OCI-LY3 (cell line): ENCODE results near the gene CERS6.

ENCODE experiments used
- H2AFZ ChIP-seq: fragments of 200-600, 300-600 bp; shearing (Covaris generic); 2 replicates; pipeline ENCODE4 v1.6.0; 2014; ENCODE audit warnings: antibody characterized with exemption, low read depth, low read length
- H3K27ac ChIP-seq: fragments of 200-600, 300-600 bp; sonication (generic); 2 replicates; pipeline ENCODE4 v1.5.1; 2014; ENCODE audit warnings: mild to moderate bottlenecking, low read length, moderate library complexity, mixed read lengths
- H3K27me3 ChIP-seq: fragments of 200-600, 300-600 bp; sonication (generic); 2 replicates; pipeline ENCODE4 v1.6.1; 2014; ENCODE audit warnings: low read depth, low read length, mixed read lengths
- H3K36me3 ChIP-seq: fragments of 200-600, 300-600 bp; sonication (generic); replicated peaks from 2 replicates; pipeline ENCODE3; 2014; ENCODE audit warnings: low read depth, low read length, mixed read lengths
- H3K4me1 ChIP-seq: fragments of 300-600, 200-600 bp; sonication (generic); 2 replicates; pipeline ENCODE4 v1.6.1; 2014; ENCODE audit warnings: low read length, mixed read lengths
- H3K4me2 ChIP-seq: fragments of 200-600, 300-600 bp; sonication (generic); 2 replicates; pipeline ENCODE4 v1.6.1; 2014; ENCODE audit warnings: low read length, mixed read lengths
- H3K4me3 ChIP-seq: fragments of 300-600, 200-600 bp; sonication (generic); 2 replicates; pipeline ENCODE4 v1.5.1; 2014; ENCODE audit warnings: antibody characterized with exemption, mild to moderate bottlenecking, low read length, moderate library complexity
- H3K79me2 ChIP-seq: fragments of 300-600, 200-600 bp; shearing (Covaris generic); 2 replicates; pipeline ENCODE4 v1.6.1; 2014; ENCODE audit warnings: mild to moderate bottlenecking, low read length, mixed read lengths
- H3K9ac ChIP-seq: fragments of 300-600, 200-600 bp; shearing (Covaris generic); 2 replicates; pipeline ENCODE4 v1.6.0; 2014; ENCODE audit warnings: mild to moderate bottlenecking, low read length, moderate library complexity
- H3K9me3 ChIP-seq: fragments of 200-600, 300-600 bp; shearing (Covaris generic); 2 replicates; pipeline ENCODE4 v1.6.1; 2014; ENCODE audit warnings: low read length, mixed read lengths; ENCODE audit not compliant: insufficient read depth
- H4K20me1 ChIP-seq: fragments of 200-600, 300-600 bp; sonication (generic); 2 replicates; pipeline ENCODE4 v1.6.1; 2016; ENCODE audit warnings: low read length, mixed read lengths; ENCODE audit not compliant: insufficient read depth
- EZH2phosphoT487 ChIP-seq: fragments of 200-600 bp; shearing (Covaris generic); IDR thresholded peaks from 2 replicates; pipeline ENCODE4 v1.6.1; 2018; ENCODE audit warnings: antibody characterized with exemption, mixed run types, low read depth
- TF ChIP-seq, protein P1 (sequence below): fragments of 200-600, 300-600 bp; sonication (generic); IDR thresholded peaks from 2 replicates; pipeline ENCODE4 v1.5.1; 2014; ENCODE audit warnings: antibody characterized with exemption, low read length, low read depth

CERS6 gene

DNA sequence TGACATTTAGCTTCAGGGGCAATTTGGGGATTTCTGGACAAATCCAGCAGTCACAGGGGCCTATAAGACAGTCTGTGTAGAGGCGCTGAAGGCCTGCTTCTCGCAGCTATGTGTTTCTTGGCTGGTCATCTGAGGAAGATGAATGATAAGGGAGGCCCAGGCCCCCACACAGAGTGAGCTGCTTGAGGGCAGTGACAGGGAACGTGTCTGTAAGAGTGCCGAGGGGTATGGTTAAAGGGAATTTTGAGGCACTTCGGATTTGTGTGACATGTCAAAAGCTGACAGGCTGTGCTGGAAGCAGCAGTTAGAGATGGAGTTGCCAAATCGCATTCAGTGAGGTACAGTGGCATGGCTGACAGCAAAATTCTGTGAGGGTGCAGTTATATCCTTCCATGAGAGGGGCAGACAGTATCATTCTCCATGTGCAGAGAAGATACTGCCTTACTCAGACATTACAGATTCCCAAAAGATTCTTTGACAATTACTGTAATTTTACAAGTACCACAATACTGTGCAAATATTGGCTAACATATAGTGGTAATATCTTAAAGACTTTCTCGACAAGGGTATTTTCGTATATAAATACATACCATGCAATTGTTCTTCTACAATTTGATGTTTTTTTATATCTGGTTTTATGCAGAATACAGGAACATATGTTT is 74.0 kb downstream of the CERS6 start:
- no peak overlapping the region for H3K27ac ChIP-seq
- H2AFZ ChIP-seq: no peak overlapping the region
- peaks cover 6% of the 10 kb centered on the region; the same call in 1 of the 2 replicates for H4K20me1 ChIP-seq
- no peak overlapping the region for H3K4me3 ChIP-seq
- no peaks in the 10 kb centered on the region for H3K36me3 ChIP-seq
- peaks cover 38% of the 10 kb centered on the region for H3K79me2 ChIP-seq
- no peak overlapping the region for H3K9ac ChIP-seq
- no peak for TF ChIP-seq EZH2phosphoT487
- TF ChIP-seq, protein P1, sequence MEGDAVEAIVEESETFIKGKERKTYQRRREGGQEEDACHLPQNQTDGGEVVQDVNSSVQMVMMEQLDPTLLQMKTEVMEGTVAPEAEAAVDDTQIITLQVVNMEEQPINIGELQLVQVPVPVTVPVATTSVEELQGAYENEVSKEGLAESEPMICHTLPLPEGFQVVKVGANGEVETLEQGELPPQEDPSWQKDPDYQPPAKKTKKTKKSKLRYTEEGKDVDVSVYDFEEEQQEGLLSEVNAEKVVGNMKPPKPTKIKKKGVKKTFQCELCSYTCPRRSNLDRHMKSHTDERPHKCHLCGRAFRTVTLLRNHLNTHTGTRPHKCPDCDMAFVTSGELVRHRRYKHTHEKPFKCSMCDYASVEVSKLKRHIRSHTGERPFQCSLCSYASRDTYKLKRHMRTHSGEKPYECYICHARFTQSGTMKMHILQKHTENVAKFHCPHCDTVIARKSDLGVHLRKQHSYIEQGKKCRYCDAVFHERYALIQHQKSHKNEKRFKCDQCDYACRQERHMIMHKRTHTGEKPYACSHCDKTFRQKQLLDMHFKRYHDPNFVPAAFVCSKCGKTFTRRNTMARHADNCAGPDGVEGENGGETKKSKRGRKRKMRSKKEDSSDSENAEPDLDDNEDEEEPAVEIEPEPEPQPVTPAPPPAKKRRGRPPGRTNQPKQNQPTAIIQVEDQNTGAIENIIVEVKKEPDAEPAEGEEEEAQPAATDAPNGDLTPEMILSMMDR: no peak
- no peak overlapping the region for H3K4me2 ChIP-seq
- H3K4me1 ChIP-seq: peaks cover 58% of the 10 kb centered on the region
- H3K9me3 ChIP-seq: no peaks in the 10 kb centered on the region
- H3K27me3 ChIP-seq: no peaks in the 10 kb centered on the region

DNA sequence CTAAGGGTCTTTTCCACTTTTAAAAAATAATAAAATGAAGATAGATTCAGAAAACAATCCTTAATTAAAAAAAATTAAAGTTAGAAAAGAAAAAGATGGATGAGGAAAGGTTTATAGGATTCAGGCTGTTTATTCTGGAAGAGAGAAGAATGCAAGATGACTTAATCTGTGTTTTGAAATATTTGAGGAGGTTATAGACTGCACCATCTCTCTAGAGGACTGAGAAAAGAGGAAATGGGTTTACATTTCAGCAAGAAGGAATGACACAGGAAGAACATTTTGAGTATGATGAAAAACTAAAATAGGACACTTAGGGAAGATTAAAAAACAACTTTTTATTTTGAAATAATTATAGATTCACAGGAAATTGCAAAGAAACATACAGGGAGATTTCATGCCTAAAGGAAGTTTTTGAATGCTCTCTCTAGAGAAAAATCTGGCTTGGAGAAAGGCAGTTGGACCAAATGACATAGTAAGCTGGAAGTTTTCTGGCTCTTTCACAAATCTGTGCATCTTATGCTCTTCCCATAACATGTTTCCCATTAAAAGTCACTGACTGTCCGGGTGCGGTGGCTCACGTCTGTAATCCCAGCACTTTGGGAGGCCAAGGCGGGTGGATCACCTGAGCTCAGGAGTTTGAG is 75.0 kb downstream of the CERS6 start:
- peak overlapping the region; percentile 41 for H3K27ac ChIP-seq
- TF ChIP-seq EZH2phosphoT487: no peak
- TF ChIP-seq, protein P1: no peak
- no peak overlapping the region for H2AFZ ChIP-seq
- peaks cover 37% of the 10 kb centered on the region for H3K79me2 ChIP-seq
- H3K4me3 ChIP-seq: peak overlapping the region; percentile 55
- H3K9ac ChIP-seq: 0 out of 2 replicates have a peak overlapping the region, but pooled peaks have one; percentile 15
- peaks cover 4% of the 10 kb centered on the region; the same call in 1 of the 2 replicates for H4K20me1 ChIP-seq
- no peaks in the 10 kb centered on the region for H3K27me3 ChIP-seq
- H3K36me3 ChIP-seq: no peaks in the 10 kb centered on the region
- H3K4me2 ChIP-seq: peak overlapping the region; percentile 68
- H3K9me3 ChIP-seq: no peaks in the 10 kb centered on the region
- H3K4me1 ChIP-seq: peaks cover 58% of the 10 kb centered on the region

- Histone ChIP-seq H3K9ac (no peak overlapping the region), H3K36me3 (peaks cover 4% of the 10 kb centered on the region), H3K4me2 (no peak overlapping the region), H3K79me2 (peaks cover 40% of the 10 kb centered on the region), H3K27me3 (no peaks in the 10 kb centered on the region), H3K4me3 (no peak overlapping the region), H4K20me1 (peaks cover 2% of the 10 kb centered on the region; the same call in 1 of the 2 replicates), H2AFZ (no peak overlapping the region), H3K9me3 (peaks cover 7% of the 10 kb centered on the region; the same call in 1 of the 2 replicates), H3K27ac (no peak overlapping the region), H3K4me1 (peaks cover 35% of the 10 kb centered on the region)
- TF ChIP-seq EZH2phosphoT487: no peak
- TF ChIP-seq, protein P1: no peak
Measured at GRCh38 chr2:168534926-168535325, 78.9 kb downstream of the CERS6 start.

DNA sequence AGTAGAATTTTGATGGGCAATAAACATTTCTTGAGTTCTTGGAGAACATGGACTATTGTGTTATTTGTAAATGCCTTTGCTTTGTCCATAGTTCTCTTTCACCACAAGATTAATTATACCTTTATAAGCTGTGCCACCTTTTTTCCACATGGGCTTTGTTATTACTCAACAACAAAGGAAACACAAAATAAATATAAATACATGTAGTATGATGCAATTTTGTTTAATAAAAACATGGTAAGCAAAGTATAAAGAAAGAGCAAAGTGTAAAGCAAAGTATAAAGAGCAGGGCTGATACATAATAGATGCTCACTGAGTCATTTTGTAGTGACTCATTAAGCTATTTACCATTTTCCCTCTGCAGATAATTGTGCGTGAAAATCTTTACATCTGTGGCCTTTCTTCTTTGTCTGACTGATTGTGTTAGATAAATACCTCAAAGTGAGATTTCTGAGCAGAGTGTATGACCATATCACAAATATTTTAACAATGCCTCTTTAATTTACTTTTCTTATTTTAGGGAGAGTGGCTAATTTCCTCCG is 80.9 kb downstream of the CERS6 start:
- no peaks in the 10 kb centered on the region for H3K27me3 ChIP-seq
- no peak overlapping the region for H3K4me3 ChIP-seq
- H3K9me3 ChIP-seq: peaks cover 15% of the 10 kb centered on the region; the same call in 1 of the 2 replicates
- H3K27ac ChIP-seq: no peak overlapping the region
- H3K4me2 ChIP-seq: no peak overlapping the region
- H3K79me2 ChIP-seq: peaks cover 32% of the 10 kb centered on the region
- peaks cover 10% of the 10 kb centered on the region for H3K36me3 ChIP-seq
- H3K9ac ChIP-seq: no peak overlapping the region
- H4K20me1 ChIP-seq: no peaks in the 10 kb centered on the region; the same call in 1 of the 2 replicates
- H3K4me1 ChIP-seq: peaks cover 15% of the 10 kb centered on the region
- H2AFZ ChIP-seq: no peak overlapping the region
- no peak for TF ChIP-seq EZH2phosphoT487
- TF ChIP-seq, protein P1: no peak
